Lower leg skin (tissue), 3 donors: ENCODE results near the gene GTPBP4.

ENCODE experiments used
- POLR2A ChIP-seq, 2 donors: fragments of 450-650 bp; IDR thresholded peaks; one replicate each; pipeline ENCODE4 v1.6.1; 2016 to 2017; ENCODE audit warnings: antibody characterized with exemption in 2 of 2, mild to moderate bottlenecking in 1 of 2, moderate library complexity in 1 of 2
- TF ChIP-seq, protein P1 (sequence below), 3 donors: fragments of 450-650 bp; IDR thresholded peaks; one replicate each; pipeline ENCODE4 v1.5.1; 2016; ENCODE audit warnings: antibody characterized with exemption in 3 of 3, mild to moderate bottlenecking in 3 of 3, moderate library complexity in 2 of 3

- TF ChIP-seq, protein P1, sequence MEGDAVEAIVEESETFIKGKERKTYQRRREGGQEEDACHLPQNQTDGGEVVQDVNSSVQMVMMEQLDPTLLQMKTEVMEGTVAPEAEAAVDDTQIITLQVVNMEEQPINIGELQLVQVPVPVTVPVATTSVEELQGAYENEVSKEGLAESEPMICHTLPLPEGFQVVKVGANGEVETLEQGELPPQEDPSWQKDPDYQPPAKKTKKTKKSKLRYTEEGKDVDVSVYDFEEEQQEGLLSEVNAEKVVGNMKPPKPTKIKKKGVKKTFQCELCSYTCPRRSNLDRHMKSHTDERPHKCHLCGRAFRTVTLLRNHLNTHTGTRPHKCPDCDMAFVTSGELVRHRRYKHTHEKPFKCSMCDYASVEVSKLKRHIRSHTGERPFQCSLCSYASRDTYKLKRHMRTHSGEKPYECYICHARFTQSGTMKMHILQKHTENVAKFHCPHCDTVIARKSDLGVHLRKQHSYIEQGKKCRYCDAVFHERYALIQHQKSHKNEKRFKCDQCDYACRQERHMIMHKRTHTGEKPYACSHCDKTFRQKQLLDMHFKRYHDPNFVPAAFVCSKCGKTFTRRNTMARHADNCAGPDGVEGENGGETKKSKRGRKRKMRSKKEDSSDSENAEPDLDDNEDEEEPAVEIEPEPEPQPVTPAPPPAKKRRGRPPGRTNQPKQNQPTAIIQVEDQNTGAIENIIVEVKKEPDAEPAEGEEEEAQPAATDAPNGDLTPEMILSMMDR (IDR thresholded peaks at IDR 0.05): no peak
- no peak for TF ChIP-seq POLR2A (IDR thresholded peaks at IDR 0.05)
Observed at GRCh38 chr10:964988-965417, 23.2 kb upstream of the GTPBP4 start.
